ENCODE measurements around the gene ARID5B. TPM values are rescaled to one million over a fixed set of nuclear protein-coding genes. Genes with fewer than 3 reads are reported as not detected.
A peak's percentile ranks its signal among the peaks of the same experiment; 100 is the strongest.

Gene ARID5B, protein sequence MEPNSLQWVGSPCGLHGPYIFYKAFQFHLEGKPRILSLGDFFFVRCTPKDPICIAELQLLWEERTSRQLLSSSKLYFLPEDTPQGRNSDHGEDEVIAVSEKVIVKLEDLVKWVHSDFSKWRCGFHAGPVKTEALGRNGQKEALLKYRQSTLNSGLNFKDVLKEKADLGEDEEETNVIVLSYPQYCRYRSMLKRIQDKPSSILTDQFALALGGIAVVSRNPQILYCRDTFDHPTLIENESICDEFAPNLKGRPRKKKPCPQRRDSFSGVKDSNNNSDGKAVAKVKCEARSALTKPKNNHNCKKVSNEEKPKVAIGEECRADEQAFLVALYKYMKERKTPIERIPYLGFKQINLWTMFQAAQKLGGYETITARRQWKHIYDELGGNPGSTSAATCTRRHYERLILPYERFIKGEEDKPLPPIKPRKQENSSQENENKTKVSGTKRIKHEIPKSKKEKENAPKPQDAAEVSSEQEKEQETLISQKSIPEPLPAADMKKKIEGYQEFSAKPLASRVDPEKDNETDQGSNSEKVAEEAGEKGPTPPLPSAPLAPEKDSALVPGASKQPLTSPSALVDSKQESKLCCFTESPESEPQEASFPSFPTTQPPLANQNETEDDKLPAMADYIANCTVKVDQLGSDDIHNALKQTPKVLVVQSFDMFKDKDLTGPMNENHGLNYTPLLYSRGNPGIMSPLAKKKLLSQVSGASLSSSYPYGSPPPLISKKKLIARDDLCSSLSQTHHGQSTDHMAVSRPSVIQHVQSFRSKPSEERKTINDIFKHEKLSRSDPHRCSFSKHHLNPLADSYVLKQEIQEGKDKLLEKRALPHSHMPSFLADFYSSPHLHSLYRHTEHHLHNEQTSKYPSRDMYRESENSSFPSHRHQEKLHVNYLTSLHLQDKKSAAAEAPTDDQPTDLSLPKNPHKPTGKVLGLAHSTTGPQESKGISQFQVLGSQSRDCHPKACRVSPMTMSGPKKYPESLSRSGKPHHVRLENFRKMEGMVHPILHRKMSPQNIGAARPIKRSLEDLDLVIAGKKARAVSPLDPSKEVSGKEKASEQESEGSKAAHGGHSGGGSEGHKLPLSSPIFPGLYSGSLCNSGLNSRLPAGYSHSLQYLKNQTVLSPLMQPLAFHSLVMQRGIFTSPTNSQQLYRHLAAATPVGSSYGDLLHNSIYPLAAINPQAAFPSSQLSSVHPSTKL
- polyA plus RNA-seq (0.80 and 2.1 TPM in 2 replicates), polyA minus RNA-seq (12.8 and 15.1 TPM in 2 replicates)

DNA sequence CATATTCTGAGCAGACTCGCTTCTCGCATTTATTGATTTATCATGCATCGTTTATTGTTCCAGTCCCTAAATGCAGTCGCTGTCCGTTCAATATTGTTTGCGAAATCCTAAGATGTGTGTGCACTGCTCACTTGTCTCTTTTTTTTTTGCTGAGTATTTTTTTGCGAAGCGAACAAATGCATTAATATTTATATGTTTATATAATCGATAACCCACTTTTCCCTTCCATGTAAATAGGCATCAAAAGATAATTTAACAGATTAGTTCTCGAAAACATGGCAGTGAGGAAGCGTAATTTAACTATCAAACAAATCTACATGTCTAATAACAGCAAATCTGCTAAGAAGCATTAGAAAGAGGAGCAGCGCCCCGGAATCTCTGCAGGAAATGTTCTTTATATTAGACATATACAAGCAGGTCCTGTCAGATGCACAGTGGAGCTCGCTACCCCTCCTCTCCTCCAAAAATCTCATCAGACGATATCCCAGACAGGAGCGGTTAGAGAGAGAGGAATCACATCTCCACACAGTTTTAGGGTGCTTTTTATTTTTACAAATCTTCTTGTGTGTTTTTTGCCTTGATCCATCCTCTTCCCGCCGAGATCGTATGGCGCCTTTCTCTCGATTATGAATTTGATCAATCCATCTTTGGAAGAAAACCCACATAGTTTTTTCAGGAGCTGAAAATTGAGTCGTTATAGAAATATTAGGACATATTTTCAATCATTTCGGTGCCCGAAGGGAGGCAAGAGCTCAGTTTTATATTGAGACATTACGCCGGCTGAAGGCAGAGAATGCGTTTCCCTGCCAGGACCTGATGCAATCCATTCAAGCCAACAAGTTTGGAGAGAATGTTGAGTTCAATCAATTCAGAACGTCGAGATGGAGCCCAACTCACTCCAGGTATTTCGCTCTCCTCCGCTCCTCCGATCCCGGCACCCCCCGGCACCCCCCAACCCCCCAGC, at the start of gene ARID5B:
TSS of gene ARID5B (plus strand) at position 871 of the 964 bp plus-strand sequence. CDS start at position 882, 11 bp downstream.
- Histone ChIP-seq H3K9me2 (ENCODE audit: insufficient read depth, low read length) (no peaks in the 10 kb centered on the region), H3K27ac (ENCODE audit: low read length) (peak within 1 kb of the TSS; percentile 70), H3F3A (ENCODE audit: insufficient read depth, low read length, poor library complexity, severe bottlenecking) (peaks cover 3% of the 10 kb centered on the region), H3K27me3 (ENCODE audit: insufficient read depth, low read depth, low read length) (peaks cover 8% of the 10 kb centered on the region), H3K9me3 (ENCODE audit: low read length) (no peaks in the 10 kb centered on the region), H3K79me2 (replicated peaks; ENCODE audit: insufficient read depth, low read length) (no peaks in the 10 kb centered on the region), H3K4me2 (ENCODE audit: low read length) (peak within 1 kb of the TSS; percentile 91), H3K9ac (ENCODE audit: low read length) (peak within 1 kb of the TSS; percentile 79), H3K36me3 (ENCODE audit: insufficient read depth, low read length) (no peaks in the 10 kb centered on the region), H4K20me1 (ENCODE audit: insufficient read depth) (no peaks in the 10 kb centered on the region), H2AFZ (ENCODE audit: low read depth, low read length) (peak within 1 kb of the TSS; percentile 97), H3K4me3 (ENCODE audit: low read length) (peak within 1 kb of the TSS; percentile 83)
- TF ChIP-seq RAD21 (conservative IDR thresholded peaks at IDR 0.05) (peak; percentile 17), POLR2AphosphoS5 (IDR thresholded peaks at IDR 0.05) (peak; percentile 28), TAF1 (IDR thresholded peaks at IDR 0.05; ENCODE audit: low read depth) (no peak), MXI1 (conservative IDR thresholded peaks at IDR 0.05; ENCODE audit: poor library complexity, severe bottlenecking) (no peak), EP300 (conservative IDR thresholded peaks at IDR 0.05; ENCODE audit: poor library complexity, severe bottlenecking) (no peak), EZH2 (IDR thresholded peaks at IDR 0.05; ENCODE audit: borderline replicate concordance, insufficient read depth, low read length, poor library complexity, severe bottlenecking) (no peak), SMC3 (conservative IDR thresholded peaks at IDR 0.05; ENCODE audit: poor library complexity) (no peak)
- TF ChIP-seq, protein P1, sequence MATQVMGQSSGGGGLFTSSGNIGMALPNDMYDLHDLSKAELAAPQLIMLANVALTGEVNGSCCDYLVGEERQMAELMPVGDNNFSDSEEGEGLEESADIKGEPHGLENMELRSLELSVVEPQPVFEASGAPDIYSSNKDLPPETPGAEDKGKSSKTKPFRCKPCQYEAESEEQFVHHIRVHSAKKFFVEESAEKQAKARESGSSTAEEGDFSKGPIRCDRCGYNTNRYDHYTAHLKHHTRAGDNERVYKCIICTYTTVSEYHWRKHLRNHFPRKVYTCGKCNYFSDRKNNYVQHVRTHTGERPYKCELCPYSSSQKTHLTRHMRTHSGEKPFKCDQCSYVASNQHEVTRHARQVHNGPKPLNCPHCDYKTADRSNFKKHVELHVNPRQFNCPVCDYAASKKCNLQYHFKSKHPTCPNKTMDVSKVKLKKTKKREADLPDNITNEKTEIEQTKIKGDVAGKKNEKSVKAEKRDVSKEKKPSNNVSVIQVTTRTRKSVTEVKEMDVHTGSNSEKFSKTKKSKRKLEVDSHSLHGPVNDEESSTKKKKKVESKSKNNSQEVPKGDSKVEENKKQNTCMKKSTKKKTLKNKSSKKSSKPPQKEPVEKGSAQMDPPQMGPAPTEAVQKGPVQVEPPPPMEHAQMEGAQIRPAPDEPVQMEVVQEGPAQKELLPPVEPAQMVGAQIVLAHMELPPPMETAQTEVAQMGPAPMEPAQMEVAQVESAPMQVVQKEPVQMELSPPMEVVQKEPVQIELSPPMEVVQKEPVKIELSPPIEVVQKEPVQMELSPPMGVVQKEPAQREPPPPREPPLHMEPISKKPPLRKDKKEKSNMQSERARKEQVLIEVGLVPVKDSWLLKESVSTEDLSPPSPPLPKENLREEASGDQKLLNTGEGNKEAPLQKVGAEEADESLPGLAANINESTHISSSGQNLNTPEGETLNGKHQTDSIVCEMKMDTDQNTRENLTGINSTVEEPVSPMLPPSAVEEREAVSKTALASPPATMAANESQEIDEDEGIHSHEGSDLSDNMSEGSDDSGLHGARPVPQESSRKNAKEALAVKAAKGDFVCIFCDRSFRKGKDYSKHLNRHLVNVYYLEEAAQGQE (IDR thresholded peaks at IDR 0.05; ENCODE audit: borderline replicate concordance): no peak
- TF ChIP-seq, protein P2, sequence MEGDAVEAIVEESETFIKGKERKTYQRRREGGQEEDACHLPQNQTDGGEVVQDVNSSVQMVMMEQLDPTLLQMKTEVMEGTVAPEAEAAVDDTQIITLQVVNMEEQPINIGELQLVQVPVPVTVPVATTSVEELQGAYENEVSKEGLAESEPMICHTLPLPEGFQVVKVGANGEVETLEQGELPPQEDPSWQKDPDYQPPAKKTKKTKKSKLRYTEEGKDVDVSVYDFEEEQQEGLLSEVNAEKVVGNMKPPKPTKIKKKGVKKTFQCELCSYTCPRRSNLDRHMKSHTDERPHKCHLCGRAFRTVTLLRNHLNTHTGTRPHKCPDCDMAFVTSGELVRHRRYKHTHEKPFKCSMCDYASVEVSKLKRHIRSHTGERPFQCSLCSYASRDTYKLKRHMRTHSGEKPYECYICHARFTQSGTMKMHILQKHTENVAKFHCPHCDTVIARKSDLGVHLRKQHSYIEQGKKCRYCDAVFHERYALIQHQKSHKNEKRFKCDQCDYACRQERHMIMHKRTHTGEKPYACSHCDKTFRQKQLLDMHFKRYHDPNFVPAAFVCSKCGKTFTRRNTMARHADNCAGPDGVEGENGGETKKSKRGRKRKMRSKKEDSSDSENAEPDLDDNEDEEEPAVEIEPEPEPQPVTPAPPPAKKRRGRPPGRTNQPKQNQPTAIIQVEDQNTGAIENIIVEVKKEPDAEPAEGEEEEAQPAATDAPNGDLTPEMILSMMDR (IDR thresholded peaks at IDR 0.05; ENCODE audit: poor library complexity, severe bottlenecking): no peak

Measured in neural cell (in vitro differentiated cells).